VCaP (cell line): Measurements from ENCODE around the gene MYO10.
"Not testable (repeated sequence)": the region's sequence is repeated elsewhere in the genome, so short reads cannot be mapped to it uniquely, and the experiment has no call there.

Experiments used
- H3K27ac ChIP-seq: fragments of 450-650 bp; 2 replicates; pipeline ENCODE4 v1.5.1; 2017
- TF ChIP-seq, protein P1 (sequence below): fragments of 450-650 bp; conservative IDR thresholded peaks from 2 replicates; pipeline ENCODE4 v1.5.1; 2017; ENCODE audit warnings: mild to moderate bottlenecking, moderate library complexity

Gene MYO10

DNA sequence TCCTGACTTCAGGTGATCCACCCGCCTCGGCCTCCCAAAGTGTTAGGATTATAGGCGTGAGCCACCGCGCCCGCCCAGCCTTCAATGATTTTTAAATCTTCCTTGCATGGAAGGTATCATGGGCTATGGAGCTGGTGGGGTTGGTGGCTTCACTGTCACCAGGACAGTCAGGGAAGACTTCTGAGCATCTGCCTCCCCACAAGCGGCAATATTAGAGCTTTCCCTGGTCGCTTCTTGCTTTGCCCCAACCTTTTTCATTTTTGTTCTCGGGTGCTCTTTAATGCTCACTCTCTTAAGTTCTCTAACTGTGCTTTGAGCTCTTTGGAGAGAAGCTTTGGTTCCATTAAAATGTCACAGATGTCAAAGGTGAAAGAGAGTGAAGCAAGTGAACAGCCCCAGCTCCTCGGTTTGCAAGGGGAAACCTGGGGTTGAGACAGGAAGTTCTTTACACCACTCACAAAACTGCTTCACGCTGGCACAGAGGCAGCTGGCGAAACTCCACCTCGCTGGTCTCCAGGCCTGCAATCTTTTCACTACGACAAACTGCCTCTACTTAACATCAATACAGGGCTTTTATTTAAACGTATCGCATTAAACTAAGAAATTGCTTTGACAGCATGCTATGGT lies 176.8 kb downstream of the MYO10 start:
- H3K27ac ChIP-seq: no peak overlapping the region
- TF ChIP-seq, protein P1, sequence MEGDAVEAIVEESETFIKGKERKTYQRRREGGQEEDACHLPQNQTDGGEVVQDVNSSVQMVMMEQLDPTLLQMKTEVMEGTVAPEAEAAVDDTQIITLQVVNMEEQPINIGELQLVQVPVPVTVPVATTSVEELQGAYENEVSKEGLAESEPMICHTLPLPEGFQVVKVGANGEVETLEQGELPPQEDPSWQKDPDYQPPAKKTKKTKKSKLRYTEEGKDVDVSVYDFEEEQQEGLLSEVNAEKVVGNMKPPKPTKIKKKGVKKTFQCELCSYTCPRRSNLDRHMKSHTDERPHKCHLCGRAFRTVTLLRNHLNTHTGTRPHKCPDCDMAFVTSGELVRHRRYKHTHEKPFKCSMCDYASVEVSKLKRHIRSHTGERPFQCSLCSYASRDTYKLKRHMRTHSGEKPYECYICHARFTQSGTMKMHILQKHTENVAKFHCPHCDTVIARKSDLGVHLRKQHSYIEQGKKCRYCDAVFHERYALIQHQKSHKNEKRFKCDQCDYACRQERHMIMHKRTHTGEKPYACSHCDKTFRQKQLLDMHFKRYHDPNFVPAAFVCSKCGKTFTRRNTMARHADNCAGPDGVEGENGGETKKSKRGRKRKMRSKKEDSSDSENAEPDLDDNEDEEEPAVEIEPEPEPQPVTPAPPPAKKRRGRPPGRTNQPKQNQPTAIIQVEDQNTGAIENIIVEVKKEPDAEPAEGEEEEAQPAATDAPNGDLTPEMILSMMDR: no peak

- TF ChIP-seq, protein P1: no peak
- no peak overlapping the region for H3K27ac ChIP-seq
Observed at GRCh38 chr5:16757989-16758501, 178.0 kb downstream of the MYO10 start.

- H3K27ac ChIP-seq: not testable (repeated sequence)
Observed at GRCh38 chr5:16757577-16757976, 178.5 kb downstream of the MYO10 start.

GRCh38 chr5:16757146-16757545 lies 178.9 kb downstream of the MYO10 start:
- TF ChIP-seq, protein P1: no peak
- no peak overlapping the region for H3K27ac ChIP-seq

DNA sequence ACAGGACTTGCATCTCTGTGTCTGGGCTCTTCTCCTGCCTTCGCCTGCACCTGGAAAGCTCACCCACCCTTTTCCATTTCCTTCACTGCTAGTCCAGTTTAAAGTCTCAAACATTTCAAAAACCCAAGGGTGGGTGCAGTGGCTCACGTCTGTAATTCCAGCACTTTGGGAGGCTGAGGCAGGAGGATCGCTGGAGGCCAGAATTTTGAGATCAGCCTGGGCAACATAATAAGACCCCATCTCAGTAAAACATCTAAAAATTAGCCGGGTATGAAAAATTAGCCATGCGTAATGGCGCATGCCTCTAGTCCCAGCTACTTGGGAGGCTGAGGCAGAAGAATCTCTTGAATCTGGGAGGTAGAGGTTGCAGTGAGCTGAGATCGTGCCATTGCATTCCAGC lies 179.4 kb downstream of the MYO10 start:
- TF ChIP-seq, protein P1: no peak
- H3K27ac ChIP-seq: no peak overlapping the region

DNA sequence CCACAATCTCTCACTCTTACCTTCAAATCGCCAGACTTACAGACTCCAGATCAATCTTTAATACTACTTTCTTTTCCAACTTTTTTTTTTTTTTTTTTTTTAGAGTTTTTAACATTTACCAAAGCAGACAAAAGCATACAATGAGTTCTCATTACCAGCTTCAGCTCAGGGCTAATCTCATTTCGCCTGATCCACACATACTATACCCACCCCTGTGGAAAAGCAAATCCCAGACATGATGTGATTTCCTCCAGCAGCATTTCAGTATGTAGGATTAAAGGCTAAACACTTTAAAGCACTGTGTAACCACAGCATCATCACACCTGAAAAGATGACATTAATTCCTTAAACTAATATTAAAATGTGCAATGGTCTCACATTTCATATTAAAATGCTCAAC lies 180.4 kb downstream of the MYO10 start:
- TF ChIP-seq, protein P1: no peak

GRCh38 chr5:16754601-16755000 lies 181.5 kb downstream of the MYO10 start:
- H3K27ac ChIP-seq: no peak overlapping the region
- TF ChIP-seq, protein P1: no peak

More for the DNA sequence above, 180.4 kb downstream of the MYO10 start:
- no peak overlapping the region for H3K27ac ChIP-seq

DNA sequence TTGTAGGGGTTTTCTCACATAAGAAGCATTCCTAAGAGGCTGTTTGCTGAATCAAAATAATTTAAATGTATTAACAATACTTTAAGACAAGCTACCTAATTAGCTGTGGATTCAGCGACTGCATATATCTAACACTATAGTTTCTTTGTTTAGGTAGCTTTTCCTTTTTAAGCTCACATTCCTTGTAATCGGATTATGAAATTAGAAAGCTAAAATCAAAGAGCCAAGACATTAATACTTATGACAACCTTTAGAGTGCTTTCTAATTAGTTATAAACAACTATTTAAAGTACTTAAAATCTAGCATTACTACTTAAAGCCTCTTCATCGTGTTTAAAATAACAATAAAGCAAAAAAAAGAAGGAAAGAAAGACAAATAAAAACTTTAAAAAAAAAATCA lies 182.0 kb downstream of the MYO10 start:
- TF ChIP-seq, protein P1: no peak
- H3K27ac ChIP-seq: no peak overlapping the region
